ENCODE data around the gene PSAT1. TPM values are rescaled to one million over a fixed set of nuclear protein-coding genes. Genes with fewer than 3 reads are reported as not detected.

Gene PSAT1
- polyA plus RNA-seq, 6 donors from 2014 or later: 0.10 to 0.67 (median 0.52) TPM

GRCh38 chr9:78314550-78314949 is 17.6 kb downstream of the PSAT1 start:
- ATAC-seq (ENCODE audit: low read depth in 2 of 2) (no peak), DNase-seq (no peak)
- Mint-ChIP-seq H3K9me3 (peaks cover 0 to 1% (median 0%) of the 10 kb centered on the region in 7 donors), H3K4me3 (no peak overlapping the region), H3K27me3 (no peaks in the 10 kb centered on the region), H3K27ac (peak overlapping the region in 1 of 6 donors; percentile 86), H3K36me3 (peaks cover 0 to 1% of the 10 kb centered on the region in 2 donors), H3K4me1 (peaks cover 0 to 2% (median 0%) of the 10 kb centered on the region in 3 donors)

- peak overlapping the region in 1 of 6 donors; percentile 86 for H3K27ac Mint-ChIP-seq
- no peaks in the 10 kb centered on the region for H3K4me1 Mint-ChIP-seq
- no peaks in the 10 kb centered on the region for H3K27me3 Mint-ChIP-seq
- H3K9me3 Mint-ChIP-seq: peaks cover 0 to 8% (median 0%) of the 10 kb centered on the region in 7 donors
- no peak overlapping the region for H3K4me3 Mint-ChIP-seq
- DNase-seq (no peak), ATAC-seq (ENCODE audit: low read depth in 2 of 2) (no peak)
- H3K36me3 Mint-ChIP-seq: peaks cover 0 to 8% of the 10 kb centered on the region in 2 donors
These were observed 18.3 kb downstream of the PSAT1 start for GRCh38 chr9:78314953-78315870.

DNA sequence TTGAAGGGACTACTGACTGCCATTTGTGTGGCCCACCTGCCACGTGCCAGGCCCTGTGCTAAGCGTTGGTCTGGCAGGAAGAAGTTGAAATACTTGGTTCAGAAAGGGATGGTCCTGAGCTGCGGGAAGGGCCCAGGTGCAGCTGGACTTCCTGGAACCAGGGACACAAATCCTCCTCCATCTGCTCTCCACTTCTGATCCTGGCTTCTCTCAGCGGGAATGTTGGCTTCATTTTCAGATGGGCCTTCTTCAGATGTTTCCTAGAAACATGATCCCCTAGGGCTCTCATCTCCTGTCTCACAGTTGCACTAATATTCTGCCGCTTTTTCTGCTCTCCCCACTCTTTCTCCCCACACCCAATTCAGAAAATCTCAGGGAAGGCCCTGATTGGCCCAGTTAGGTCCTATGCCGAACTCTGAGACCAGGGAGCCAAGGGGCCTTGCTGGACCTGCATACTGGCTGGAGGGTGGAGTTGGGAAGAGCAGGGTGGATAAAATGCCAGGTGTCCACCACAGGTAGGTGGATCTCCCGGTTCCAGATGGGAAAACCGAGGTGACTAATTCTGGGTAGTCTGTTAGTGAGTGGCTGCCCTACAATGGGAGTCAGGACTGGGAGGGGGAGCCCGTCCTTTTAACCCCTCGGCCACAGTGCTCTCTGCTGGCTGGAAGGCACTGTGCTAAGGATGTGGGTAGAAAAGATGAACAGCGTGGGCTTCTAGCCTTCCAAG is 19.4 kb downstream of the PSAT1 start:
- DNase-seq: no peak
- no peak for ATAC-seq (ENCODE audit: low read depth in 2 of 2)
- Mint-ChIP-seq H3K27me3 (no peaks in the 10 kb centered on the region), H3K4me3 (no peak overlapping the region), H3K27ac (peak overlapping the region in 2 of 6 donors; percentile 70 to 72), H3K4me1 (no peaks in the 10 kb centered on the region), H3K9me3 (peaks cover 0 to 9% (median 0%) of the 10 kb centered on the region in 7 donors), H3K36me3 (peaks cover 0 to 10% of the 10 kb centered on the region in 2 donors)

DNA sequence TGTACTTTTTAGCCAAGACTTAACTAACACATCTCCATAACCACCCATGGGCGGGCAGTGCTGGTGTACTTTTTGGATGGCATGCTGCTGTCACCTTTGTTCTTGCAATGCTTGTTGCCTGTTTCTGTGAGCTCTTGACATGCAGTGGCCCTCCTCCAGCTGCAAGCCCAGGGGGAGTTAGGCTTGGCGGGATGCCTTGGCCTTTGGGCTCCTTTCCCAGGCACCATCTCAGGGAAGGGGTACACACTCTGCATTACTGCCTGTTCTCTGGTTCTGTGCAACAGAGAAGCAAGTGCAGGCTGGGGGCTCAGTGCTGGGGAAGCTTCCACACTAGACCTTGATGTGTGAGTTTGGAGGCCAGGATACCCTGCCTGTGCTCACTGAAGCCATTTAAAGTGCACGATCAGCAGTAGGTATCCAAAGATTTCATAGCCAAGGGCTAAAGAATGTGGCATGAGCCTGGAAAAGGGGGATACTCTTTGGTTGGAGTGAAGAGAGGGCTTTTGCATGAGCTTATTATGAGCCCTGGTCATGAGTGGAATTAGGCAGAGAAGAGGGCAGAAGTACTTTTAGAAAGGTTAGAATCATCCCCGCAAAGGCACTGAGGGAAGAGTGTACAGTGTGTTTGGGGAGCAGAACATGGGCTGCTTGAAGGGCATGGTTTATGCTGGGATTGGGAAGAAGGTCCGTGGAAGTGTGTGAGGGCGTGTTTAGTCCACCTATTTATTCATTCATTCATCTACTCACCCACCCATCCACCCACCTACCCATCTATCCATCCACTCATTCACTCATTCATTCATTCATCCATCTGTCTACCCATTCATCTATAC is 22.5 kb downstream of the PSAT1 start:
- DNase-seq (no peak), ATAC-seq (ENCODE audit: low read depth in 2 of 2) (no peak)
- H3K27me3 Mint-ChIP-seq: no peaks in the 10 kb centered on the region
- H3K4me3 Mint-ChIP-seq: no peak overlapping the region
- H3K27ac Mint-ChIP-seq: no peak overlapping the region
- peaks cover 0 to 9% (median 0%) of the 10 kb centered on the region in 7 donors for H3K9me3 Mint-ChIP-seq
- peaks cover 0 to 10% of the 10 kb centered on the region in 2 donors for H3K36me3 Mint-ChIP-seq
- H3K4me1 Mint-ChIP-seq: no peaks in the 10 kb centered on the region

- H3K4me1 Mint-ChIP-seq: peaks cover 0 to under 1% (median 0%) of the 10 kb centered on the region in 3 donors
- H3K27ac Mint-ChIP-seq: no peak overlapping the region
- ATAC-seq (ENCODE audit: low read depth in 2 of 2): no peak
- DNase-seq: no peak
- H3K4me3 Mint-ChIP-seq: no peak overlapping the region
- H3K9me3 Mint-ChIP-seq: peaks cover 0 to 9% (median 0%) of the 10 kb centered on the region in 7 donors
- no peaks in the 10 kb centered on the region for H3K27me3 Mint-ChIP-seq
- H3K36me3 Mint-ChIP-seq: peaks cover 0 to 10% of the 10 kb centered on the region in 2 donors
These were observed 23.2 kb downstream of the PSAT1 start for GRCh38 chr9:78320030-78320693.

DNA sequence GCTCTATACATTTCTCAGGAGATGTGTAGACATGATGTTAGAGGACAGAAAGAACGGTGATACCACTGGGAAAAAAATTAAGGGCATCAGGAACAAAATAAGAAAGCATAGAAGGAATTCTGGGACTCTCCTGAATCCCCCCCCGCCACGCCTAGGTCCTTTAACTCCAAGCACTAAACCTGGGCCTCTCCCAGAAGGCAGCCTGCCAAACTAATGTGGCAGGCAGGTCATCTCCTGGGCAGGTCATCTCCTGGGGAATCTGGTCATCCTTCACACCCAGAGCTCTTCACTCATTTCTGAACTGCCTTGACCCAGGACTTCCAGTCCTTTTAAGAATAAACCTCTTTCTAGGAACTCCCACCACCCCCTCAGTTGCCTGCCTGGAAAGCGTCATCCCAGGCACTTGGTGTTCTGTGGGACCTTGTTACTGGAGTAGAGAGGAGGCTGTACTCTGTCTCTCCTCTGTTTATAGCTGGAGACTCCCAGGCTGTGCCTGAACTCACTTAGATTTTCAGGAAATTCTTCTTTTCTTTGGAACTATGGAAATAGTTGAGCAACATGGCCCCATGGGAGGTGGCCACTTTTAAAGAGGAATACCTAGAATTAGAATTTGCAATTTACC is 24.1 kb downstream of the PSAT1 start:
- H3K9me3 Mint-ChIP-seq: peaks cover 0 to 9% (median 0%) of the 10 kb centered on the region in 7 donors
- no peak for ATAC-seq (ENCODE audit: low read depth in 2 of 2)
- H3K4me1 Mint-ChIP-seq: peaks cover 0 to 7% (median 0%) of the 10 kb centered on the region in 3 donors
- H3K4me3 Mint-ChIP-seq: no peak overlapping the region
- peaks cover 0 to 10% of the 10 kb centered on the region in 2 donors for H3K36me3 Mint-ChIP-seq
- no peak overlapping the region for H3K27ac Mint-ChIP-seq
- H3K27me3 Mint-ChIP-seq: no peaks in the 10 kb centered on the region
- DNase-seq: no peak

- no peak for ATAC-seq (ENCODE audit: low read depth in 2 of 2)
- Mint-ChIP-seq H3K4me1 (peaks cover 0 to 7% (median 0%) of the 10 kb centered on the region in 3 donors), H3K27ac (no peak overlapping the region), H3K27me3 (no peaks in the 10 kb centered on the region), H3K4me3 (no peak overlapping the region), H3K36me3 (peaks cover 0 to 10% of the 10 kb centered on the region in 2 donors), H3K9me3 (peaks cover 0 to 9% (median 0%) of the 10 kb centered on the region in 7 donors)
- no peak for DNase-seq
These were observed 24.6 kb downstream of the PSAT1 start for GRCh38 chr9:78321505-78321904.

DNA sequence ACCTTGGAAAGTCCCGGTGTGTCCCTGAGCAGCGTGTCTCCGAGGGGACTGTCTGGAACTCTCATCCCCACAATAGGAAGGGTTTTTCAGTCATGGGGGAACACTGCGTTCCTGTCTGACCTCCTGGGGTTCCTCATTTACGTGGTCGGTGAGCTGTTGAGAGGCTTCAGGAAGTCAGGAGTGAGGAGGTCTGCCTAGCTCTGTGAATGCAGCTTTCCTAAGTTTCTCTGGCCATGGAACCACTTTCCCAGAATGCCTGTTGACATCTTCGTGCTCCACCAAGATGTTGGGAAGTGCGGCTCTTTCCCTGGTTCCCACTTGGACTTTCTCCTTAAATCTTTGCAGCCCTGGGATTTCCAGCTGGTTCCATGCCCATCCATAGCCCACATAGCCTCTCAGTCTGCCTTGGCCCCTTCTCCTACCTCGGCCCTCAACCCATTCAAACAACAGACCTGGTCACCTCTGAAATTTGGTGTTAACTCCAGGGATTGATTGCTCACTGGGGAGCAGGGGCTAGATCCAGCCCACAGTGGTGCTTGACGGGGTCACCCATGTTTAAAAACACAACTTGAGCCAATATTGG is 27.2 kb downstream of the PSAT1 start:
- Mint-ChIP-seq H3K27ac (no peak overlapping the region), H3K36me3 (peaks cover 0 to 10% of the 10 kb centered on the region in 2 donors), H3K4me1 (peaks cover 0 to 7% (median 0%) of the 10 kb centered on the region in 3 donors), H3K9me3 (peaks cover 0 to 9% (median 0%) of the 10 kb centered on the region in 7 donors), H3K27me3 (no peaks in the 10 kb centered on the region), H3K4me3 (no peak overlapping the region)
- DNase-seq (no peak), ATAC-seq (ENCODE audit: low read depth in 2 of 2) (no peak)

GRCh38 chr9:78324682-78325081 is 27.8 kb downstream of the PSAT1 start:
- Mint-ChIP-seq H3K4me3 (no peak overlapping the region), H3K27ac (no peak overlapping the region), H3K9me3 (peaks cover 0 to 7% (median 0%) of the 10 kb centered on the region in 7 donors), H3K36me3 (peaks cover 0 to 8% of the 10 kb centered on the region in 2 donors), H3K27me3 (no peaks in the 10 kb centered on the region), H3K4me1 (peaks cover 0 to 7% (median 0%) of the 10 kb centered on the region in 3 donors)
- DNase-seq (no peak), ATAC-seq (ENCODE audit: low read depth in 2 of 2) (no peak)

- Mint-ChIP-seq H3K36me3 (peaks cover 0 to 1% of the 10 kb centered on the region in 2 donors), H3K9me3 (no peaks in the 10 kb centered on the region), H3K4me3 (no peak overlapping the region), H3K27me3 (no peaks in the 10 kb centered on the region), H3K4me1 (peaks cover 0 to 7% (median 0%) of the 10 kb centered on the region in 3 donors), H3K27ac (no peak overlapping the region)
- ATAC-seq (ENCODE audit: low read depth in 2 of 2) (no peak), DNase-seq (no peak)
These were observed 28.4 kb downstream of the PSAT1 start for GRCh38 chr9:78325343-78325742.

DNA sequence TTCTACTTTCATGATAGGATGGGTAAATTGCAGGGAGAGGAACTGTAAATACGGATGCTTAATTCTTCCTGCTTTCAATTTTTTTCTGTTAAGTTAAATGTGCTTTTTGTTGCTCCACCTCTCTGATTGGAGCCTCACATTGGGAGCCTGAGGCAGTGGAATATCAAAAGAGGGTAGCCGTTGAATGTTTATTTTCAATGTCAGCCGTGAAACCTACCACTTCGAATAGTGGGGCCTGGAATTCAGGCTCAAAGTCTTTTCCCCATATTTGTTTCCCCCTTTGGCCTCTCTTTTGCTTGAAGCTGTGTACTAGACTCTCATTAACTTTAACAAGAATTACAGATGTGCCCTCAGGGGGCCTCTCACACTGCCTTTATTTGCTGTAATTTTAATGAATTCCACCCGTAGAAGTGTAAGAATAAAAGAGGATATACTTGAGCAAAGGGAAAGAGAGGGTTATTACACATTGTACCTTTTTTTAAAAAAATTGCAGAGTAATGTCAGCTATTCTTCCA is 29.0 kb downstream of the PSAT1 start:
- no peaks in the 10 kb centered on the region for H3K9me3 Mint-ChIP-seq
- ATAC-seq (ENCODE audit: low read depth in 2 of 2) (no peak), DNase-seq (no peak)
- no peaks in the 10 kb centered on the region for H3K36me3 Mint-ChIP-seq
- H3K27me3 Mint-ChIP-seq: no peaks in the 10 kb centered on the region
- peaks cover 0 to 7% (median 0%) of the 10 kb centered on the region in 3 donors for H3K4me1 Mint-ChIP-seq
- no peak overlapping the region for H3K27ac Mint-ChIP-seq
- H3K4me3 Mint-ChIP-seq: no peak overlapping the region

DNA sequence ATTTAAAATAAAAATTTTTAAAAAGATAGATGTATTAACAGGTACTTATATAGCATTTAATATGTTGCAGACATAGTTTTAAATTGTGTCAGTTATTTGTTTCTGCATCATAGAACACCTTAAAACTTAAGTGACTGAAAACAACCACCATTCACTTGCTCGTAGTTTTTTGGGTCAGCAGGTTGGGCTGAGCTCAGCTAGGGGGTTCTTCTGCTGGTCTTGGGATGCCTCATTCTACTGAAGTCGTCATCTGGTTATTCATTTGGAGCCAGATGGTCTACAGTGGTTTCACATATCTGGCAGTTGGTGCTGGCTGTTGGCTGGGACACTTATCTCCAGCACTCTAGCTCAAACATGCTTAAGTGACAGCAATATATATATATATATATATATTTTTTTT is 29.6 kb downstream of the PSAT1 start:
- DNase-seq: no peak
- H3K9me3 Mint-ChIP-seq: no peaks in the 10 kb centered on the region
- no peak for ATAC-seq (ENCODE audit: low read depth in 2 of 2)
- peaks cover 0 to 7% (median 0%) of the 10 kb centered on the region in 3 donors for H3K4me1 Mint-ChIP-seq
- H3K27ac Mint-ChIP-seq: no peak overlapping the region
- H3K36me3 Mint-ChIP-seq: no peaks in the 10 kb centered on the region
- H3K4me3 Mint-ChIP-seq: no peak overlapping the region
- no peaks in the 10 kb centered on the region for H3K27me3 Mint-ChIP-seq

Data from naive B cell (primary cell).